ENCODE measurements around the gene OMA1.
"Not testable (repeated sequence)": the region's sequence is repeated elsewhere in the genome, so short reads cannot be mapped to it uniquely, and the experiment has no call there.

The OMA1 gene

GRCh38 chr1:58539553-58539952 is 7.0 kb downstream of the OMA1 start:
- DNase-seq (ENCODE audit: low read depth in 1 of 2, low spot score in 1 of 2): no peak
- no peak for TF ChIP-seq JUND (IDR thresholded peaks at IDR 0.05; ENCODE audit: low read depth)
- in situ Hi-C loops (cut with HindIII; ENCODE audit: low pct_unique_long_range_greater_than_20kb, low sequenced_read_pairs): no loop called here

GRCh38 chr1:58538821-58539220 is 7.7 kb downstream of the OMA1 start:
- DNase-seq (ENCODE audit: low read depth in 1 of 2, low spot score in 1 of 2): no peak
- no peak for TF ChIP-seq JUND (IDR thresholded peaks at IDR 0.05; ENCODE audit: low read depth)
- in situ Hi-C loops (cut with HindIII; ENCODE audit: low pct_unique_long_range_greater_than_20kb, low sequenced_read_pairs): no loop called here

- in situ Hi-C loops (cut with HindIII; ENCODE audit: low pct_unique_long_range_greater_than_20kb, low sequenced_read_pairs); DNase-seq (ENCODE audit: low read depth in 1 of 2, low spot score in 1 of 2): not testable (repeated sequence)
Observed at GRCh38 chr1:58531842-58532241, 14.7 kb downstream of the OMA1 start.

- TF ChIP-seq JUND (IDR thresholded peaks at IDR 0.05; ENCODE audit: low read depth): no peak
- DNase-seq (ENCODE audit: low read depth in 1 of 2, low spot score in 1 of 2): no peak
- in situ Hi-C loops (cut with HindIII; ENCODE audit: low pct_unique_long_range_greater_than_20kb, low sequenced_read_pairs): no loop called here
Observed at GRCh38 chr1:58529284-58529683, 17.2 kb downstream of the OMA1 start.

- in situ Hi-C loops (cut with HindIII; ENCODE audit: low pct_unique_long_range_greater_than_20kb, low sequenced_read_pairs): no loop called here
- no peak for DNase-seq (ENCODE audit: low read depth in 1 of 2, low spot score in 1 of 2)
Observed at GRCh38 chr1:58528518-58528917, 18.0 kb downstream of the OMA1 start.

GRCh38 chr1:58524353-58524945 is 22.1 kb downstream of the OMA1 start:
- TF ChIP-seq JUND (IDR thresholded peaks at IDR 0.05; ENCODE audit: low read depth): no peak

More at GRCh38 chr1:58528518-58528917, 18.0 kb downstream of the OMA1 start:
- no peak for TF ChIP-seq JUND (IDR thresholded peaks at IDR 0.05; ENCODE audit: low read depth)

GRCh38 chr1:58515794-58516401 is 30.6 kb downstream of the OMA1 start:
- DNase-seq (ENCODE audit: low read depth in 1 of 2, low spot score in 1 of 2): peak; percentile 40 to 79
- in situ Hi-C loops (cut with HindIII; ENCODE audit: low pct_unique_long_range_greater_than_20kb, low sequenced_read_pairs): no loop called here
- TF ChIP-seq JUND (IDR thresholded peaks at IDR 0.05; ENCODE audit: low read depth): no peak

More at GRCh38 chr1:58524353-58524945, 22.1 kb downstream of the OMA1 start:
- DNase-seq (ENCODE audit: low read depth in 1 of 2, low spot score in 1 of 2): no peak
- in situ Hi-C loops (cut with HindIII; ENCODE audit: low pct_unique_long_range_greater_than_20kb, low sequenced_read_pairs): no loop called here

- TF ChIP-seq JUND (IDR thresholded peaks at IDR 0.05; ENCODE audit: low read depth): no peak
- DNase-seq (ENCODE audit: low read depth in 1 of 2, low spot score in 1 of 2): no peak
- in situ Hi-C loops (cut with HindIII; ENCODE audit: low pct_unique_long_range_greater_than_20kb, low sequenced_read_pairs): no loop called here
Observed at GRCh38 chr1:58513956-58514355, 32.6 kb downstream of the OMA1 start.

- no peak for TF ChIP-seq JUND (IDR thresholded peaks at IDR 0.05; ENCODE audit: low read depth)
- DNase-seq (ENCODE audit: low read depth in 1 of 2, low spot score in 1 of 2): no peak
- in situ Hi-C loops (cut with HindIII; ENCODE audit: low pct_unique_long_range_greater_than_20kb, low sequenced_read_pairs): no loop called here
Observed at GRCh38 chr1:58508629-58509028, 37.9 kb downstream of the OMA1 start.

GRCh38 chr1:58505286-58505685 is 41.2 kb downstream of the OMA1 start:
- no peak for TF ChIP-seq JUND (IDR thresholded peaks at IDR 0.05; ENCODE audit: low read depth)
- DNase-seq (ENCODE audit: low read depth in 1 of 2, low spot score in 1 of 2): no peak
- in situ Hi-C loops (cut with HindIII; ENCODE audit: low pct_unique_long_range_greater_than_20kb, low sequenced_read_pairs): no loop called here

- in situ Hi-C loops (cut with HindIII; ENCODE audit: low pct_unique_long_range_greater_than_20kb, low sequenced_read_pairs): no loop called here
- DNase-seq (ENCODE audit: low read depth in 1 of 2, low spot score in 1 of 2): no peak
- no peak for TF ChIP-seq JUND (IDR thresholded peaks at IDR 0.05; ENCODE audit: low read depth)
Observed at GRCh38 chr1:58502519-58502918, 44.0 kb downstream of the OMA1 start.

- no peak for DNase-seq (ENCODE audit: low read depth in 1 of 2, low spot score in 1 of 2)
- no peak for TF ChIP-seq JUND (IDR thresholded peaks at IDR 0.05; ENCODE audit: low read depth)
- in situ Hi-C loops (cut with HindIII; ENCODE audit: low pct_unique_long_range_greater_than_20kb, low sequenced_read_pairs): no loop called here
Observed at GRCh38 chr1:58500043-58500442, 46.5 kb downstream of the OMA1 start.

GRCh38 chr1:58497499-58497898 is 49.0 kb downstream of the OMA1 start:
- in situ Hi-C loops (cut with HindIII; ENCODE audit: low pct_unique_long_range_greater_than_20kb, low sequenced_read_pairs): no loop called here
- DNase-seq (ENCODE audit: low read depth in 1 of 2, low spot score in 1 of 2): no peak
- no peak for TF ChIP-seq JUND (IDR thresholded peaks at IDR 0.05; ENCODE audit: low read depth)

- in situ Hi-C loops (cut with HindIII; ENCODE audit: low pct_unique_long_range_greater_than_20kb, low sequenced_read_pairs): no loop called here
- DNase-seq (ENCODE audit: low read depth in 1 of 2, low spot score in 1 of 2): no peak
- TF ChIP-seq JUND (IDR thresholded peaks at IDR 0.05; ENCODE audit: low read depth): no peak
Observed at GRCh38 chr1:58496042-58496441, 50.5 kb downstream of the OMA1 start.

- in situ Hi-C loops (cut with HindIII; ENCODE audit: low pct_unique_long_range_greater_than_20kb, low sequenced_read_pairs); DNase-seq (ENCODE audit: low read depth in 1 of 2, low spot score in 1 of 2): not testable (repeated sequence)
Observed at GRCh38 chr1:58488914-58489313, 57.6 kb downstream of the OMA1 start.

Data from T47D (cell line).